Ectodermal cell (in vitro differentiated cells): ENCODE results near the gene IL1RAP.

Source experiments
- H3K27ac ChIP-seq: 2 replicates; pipeline ENCODE4 v1.7.0; 2013; ENCODE audit warnings: mild to moderate bottlenecking, low read depth, low read length; ENCODE audit not compliant: insufficient read depth, poor library complexity, severe bottlenecking
- H3K27me3 ChIP-seq: 2 replicates; pipeline ENCODE4 v1.7.0; 2013; ENCODE audit warnings: mild to moderate bottlenecking, low read length; ENCODE audit not compliant: insufficient read depth, control insufficient read depth, poor library complexity, severe bottlenecking
- H3K36me3 ChIP-seq: one replicate; pipeline ENCODE4 v1.7.0; 2013; ENCODE audit warnings: low read length; ENCODE audit not compliant: control insufficient read depth, insufficient read depth
- H3K4me1 ChIP-seq: one replicate; pipeline ENCODE4 v1.7.0; 2013; ENCODE audit warnings: low read length; ENCODE audit not compliant: control insufficient read depth, insufficient read depth
- H3K4me3 ChIP-seq: 2 replicates; pipeline ENCODE4 v1.7.0; 2013; ENCODE audit warnings: low read depth, low read length, control low read depth; ENCODE audit not compliant: insufficient read depth
- H3K9me3 ChIP-seq: 2 replicates; pipeline ENCODE4 v1.7.0; 2013; ENCODE audit warnings: mild to moderate bottlenecking, low read length, moderate library complexity; ENCODE audit not compliant: control insufficient read depth
- WGBS, 2 experiments: methylation state at CpG; one replicate each; pipeline ENCODE4 v1.1.7; 2013; ENCODE audit warnings: missing lambda C conversion rate in 2 of 2; 5-methylcytosine and 5-hydroxymethylcytosine counted together

The IL1RAP gene

GRCh38 chr3:190696777-190697501 lies 183.1 kb downstream of the IL1RAP start:
- Histone ChIP-seq H3K4me3 (no peak overlapping the region), H3K4me1 (no peaks in the 10 kb centered on the region), H3K36me3 (no peaks in the 10 kb centered on the region), H3K27ac (no peak overlapping the region), H3K27me3 (no peaks in the 10 kb centered on the region), H3K9me3 (no peaks in the 10 kb centered on the region)
- 73 to 82% methylated on average over 6 to 7 of the region's 7 CpGs for WGBS, 2 experiments

GRCh38 chr3:190697502-190697830 lies 183.6 kb downstream of the IL1RAP start:
- H3K27me3 ChIP-seq: no peaks in the 10 kb centered on the region
- H3K4me1 ChIP-seq: no peaks in the 10 kb centered on the region
- no peaks in the 10 kb centered on the region for H3K9me3 ChIP-seq
- H3K27ac ChIP-seq: no peak overlapping the region
- H3K36me3 ChIP-seq: no peaks in the 10 kb centered on the region
- no peak overlapping the region for H3K4me3 ChIP-seq

- H3K27me3 ChIP-seq: no peaks in the 10 kb centered on the region
- H3K9me3 ChIP-seq: no peaks in the 10 kb centered on the region
- H3K4me3 ChIP-seq: no peak overlapping the region
- WGBS, 2 experiments: 87 to 92% methylated on average over 3 to 4 of the region's 4 CpGs
- H3K4me1 ChIP-seq: no peaks in the 10 kb centered on the region
- H3K36me3 ChIP-seq: no peaks in the 10 kb centered on the region
- H3K27ac ChIP-seq: no peak overlapping the region
Observed at GRCh38 chr3:190697901-190698300, 184.0 kb downstream of the IL1RAP start.

- no peaks in the 10 kb centered on the region for H3K4me1 ChIP-seq
- H3K9me3 ChIP-seq: no peaks in the 10 kb centered on the region
- 87 to 92% methylated on average over 2 of the region's 2 CpGs for WGBS, 2 experiments
- H3K27ac ChIP-seq: no peak overlapping the region
- no peak overlapping the region for H3K4me3 ChIP-seq
- no peaks in the 10 kb centered on the region for H3K36me3 ChIP-seq
- H3K27me3 ChIP-seq: no peaks in the 10 kb centered on the region
Observed at GRCh38 chr3:190699776-190700175, 185.9 kb downstream of the IL1RAP start.

GRCh38 chr3:190701096-190701532 lies 187.2 kb downstream of the IL1RAP start:
- 62 to 74% methylated on average over 4 of the region's 4 CpGs for WGBS, 2 experiments
- Histone ChIP-seq H3K4me1 (no peaks in the 10 kb centered on the region), H3K36me3 (no peaks in the 10 kb centered on the region), H3K4me3 (no peak overlapping the region), H3K27ac (no peak overlapping the region), H3K27me3 (no peaks in the 10 kb centered on the region), H3K9me3 (no peaks in the 10 kb centered on the region)

GRCh38 chr3:190706582-190706981 lies 192.7 kb downstream of the IL1RAP start:
- 85 to 86% methylated on average over 3 of the region's 3 CpGs for WGBS, 2 experiments
- Histone ChIP-seq H3K4me3 (no peak overlapping the region), H3K27ac (no peak overlapping the region), H3K9me3 (no peaks in the 10 kb centered on the region), H3K4me1 (no peaks in the 10 kb centered on the region), H3K36me3 (no peaks in the 10 kb centered on the region), H3K27me3 (no peaks in the 10 kb centered on the region)
